ENCODE results near the gene PIPOX. TPM values are rescaled to one million over a fixed set of nuclear protein-coding genes. Genes with fewer than 3 reads are reported as not detected.

The PIPOX gene
- total RNA-seq, 2 experiments from 2014 or later = 3.0 TPM

DNA sequence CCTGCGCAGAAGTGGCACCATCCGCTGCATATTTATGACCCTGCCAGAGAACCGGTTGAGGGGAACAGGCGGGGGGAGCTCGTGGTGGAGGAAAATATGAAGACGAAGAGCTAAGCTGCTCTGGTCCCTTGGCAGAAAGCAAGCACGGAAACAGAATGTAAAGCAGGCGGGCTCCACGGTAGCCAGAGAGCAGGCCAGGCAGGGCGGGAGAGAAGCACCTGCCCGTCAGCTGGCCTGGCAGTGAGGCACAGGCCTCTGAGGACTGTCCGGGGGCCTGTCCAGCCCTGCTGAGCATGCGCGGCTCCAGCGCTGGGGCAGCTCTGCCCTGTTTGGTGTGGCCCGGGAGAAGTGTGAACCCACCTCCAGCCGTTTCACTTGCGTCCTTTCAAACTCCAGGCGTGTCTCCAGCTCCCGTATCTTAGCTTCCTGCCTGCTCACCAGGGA is 46.7 kb downstream of the PIPOX start:
- Mint-ChIP-seq H3K27ac (no peak overlapping the region), H3K4me1 (ENCODE audit: low read depth) (no peaks in the 10 kb centered on the region), H3K9me3 (no peaks in the 10 kb centered on the region), H3K27me3 (no peaks in the 10 kb centered on the region), H3K36me3 (ENCODE audit: low read depth) (peaks cover 8% of the 10 kb centered on the region), H3K4me3 (no peak overlapping the region)
- no peak for ATAC-seq
- ChIA-PET POLR2A (no interaction called here), CTCF (interaction anchor here (1.9 to 5.7 kb wide), 3 partner anchors 22 to 124 kb away, joined by 7 to 33 read pairs (median 9); no protein-coding TSS in a partner anchor)
- intact Hi-C loops (cut with micrococcal nuclease) = no loop called here
- TF ChIP-seq, protein P1, sequence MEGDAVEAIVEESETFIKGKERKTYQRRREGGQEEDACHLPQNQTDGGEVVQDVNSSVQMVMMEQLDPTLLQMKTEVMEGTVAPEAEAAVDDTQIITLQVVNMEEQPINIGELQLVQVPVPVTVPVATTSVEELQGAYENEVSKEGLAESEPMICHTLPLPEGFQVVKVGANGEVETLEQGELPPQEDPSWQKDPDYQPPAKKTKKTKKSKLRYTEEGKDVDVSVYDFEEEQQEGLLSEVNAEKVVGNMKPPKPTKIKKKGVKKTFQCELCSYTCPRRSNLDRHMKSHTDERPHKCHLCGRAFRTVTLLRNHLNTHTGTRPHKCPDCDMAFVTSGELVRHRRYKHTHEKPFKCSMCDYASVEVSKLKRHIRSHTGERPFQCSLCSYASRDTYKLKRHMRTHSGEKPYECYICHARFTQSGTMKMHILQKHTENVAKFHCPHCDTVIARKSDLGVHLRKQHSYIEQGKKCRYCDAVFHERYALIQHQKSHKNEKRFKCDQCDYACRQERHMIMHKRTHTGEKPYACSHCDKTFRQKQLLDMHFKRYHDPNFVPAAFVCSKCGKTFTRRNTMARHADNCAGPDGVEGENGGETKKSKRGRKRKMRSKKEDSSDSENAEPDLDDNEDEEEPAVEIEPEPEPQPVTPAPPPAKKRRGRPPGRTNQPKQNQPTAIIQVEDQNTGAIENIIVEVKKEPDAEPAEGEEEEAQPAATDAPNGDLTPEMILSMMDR (IDR thresholded peaks at IDR 0.05) = no peak
- DNase-seq = no peak

DNA sequence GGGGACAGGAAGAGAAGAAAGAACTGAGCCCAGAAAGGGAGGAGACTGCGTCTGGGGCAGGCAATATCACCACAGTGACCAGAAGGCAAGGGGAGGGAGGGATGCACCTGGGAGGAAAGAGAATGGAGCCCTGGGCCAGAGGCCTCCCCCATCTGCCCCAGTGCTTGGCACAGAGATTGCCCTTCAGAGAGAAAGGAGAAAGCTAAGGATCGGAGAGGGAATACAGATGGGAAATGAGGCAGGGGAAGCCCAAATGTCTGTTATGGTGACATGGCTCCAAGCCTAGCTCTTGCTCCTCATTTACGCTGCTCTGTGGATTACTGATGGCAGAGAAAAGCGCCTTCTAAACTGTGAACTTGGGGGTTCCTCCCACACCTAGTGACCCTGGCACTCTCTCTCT is 47.2 kb downstream of the PIPOX start:
- ChIA-PET CTCF (interaction anchor here (0.9 to 5.7 kb wide), 4 partner anchors 22 to 124 kb away, joined by 3 to 33 read pairs (median 8); no protein-coding TSS in a partner anchor), POLR2A (no interaction called here)
- Mint-ChIP-seq H3K27me3 (no peaks in the 10 kb centered on the region), H3K4me3 (no peak overlapping the region), H3K36me3 (ENCODE audit: low read depth) (peaks cover 8% of the 10 kb centered on the region), H3K27ac (no peak overlapping the region), H3K4me1 (ENCODE audit: low read depth) (no peaks in the 10 kb centered on the region), H3K9me3 (no peaks in the 10 kb centered on the region)
- intact Hi-C loops (cut with micrococcal nuclease) = no loop called here
- ATAC-seq (no peak), DNase-seq (no peak)
- TF ChIP-seq, protein P1 (IDR thresholded peaks at IDR 0.05) = no peak

DNA sequence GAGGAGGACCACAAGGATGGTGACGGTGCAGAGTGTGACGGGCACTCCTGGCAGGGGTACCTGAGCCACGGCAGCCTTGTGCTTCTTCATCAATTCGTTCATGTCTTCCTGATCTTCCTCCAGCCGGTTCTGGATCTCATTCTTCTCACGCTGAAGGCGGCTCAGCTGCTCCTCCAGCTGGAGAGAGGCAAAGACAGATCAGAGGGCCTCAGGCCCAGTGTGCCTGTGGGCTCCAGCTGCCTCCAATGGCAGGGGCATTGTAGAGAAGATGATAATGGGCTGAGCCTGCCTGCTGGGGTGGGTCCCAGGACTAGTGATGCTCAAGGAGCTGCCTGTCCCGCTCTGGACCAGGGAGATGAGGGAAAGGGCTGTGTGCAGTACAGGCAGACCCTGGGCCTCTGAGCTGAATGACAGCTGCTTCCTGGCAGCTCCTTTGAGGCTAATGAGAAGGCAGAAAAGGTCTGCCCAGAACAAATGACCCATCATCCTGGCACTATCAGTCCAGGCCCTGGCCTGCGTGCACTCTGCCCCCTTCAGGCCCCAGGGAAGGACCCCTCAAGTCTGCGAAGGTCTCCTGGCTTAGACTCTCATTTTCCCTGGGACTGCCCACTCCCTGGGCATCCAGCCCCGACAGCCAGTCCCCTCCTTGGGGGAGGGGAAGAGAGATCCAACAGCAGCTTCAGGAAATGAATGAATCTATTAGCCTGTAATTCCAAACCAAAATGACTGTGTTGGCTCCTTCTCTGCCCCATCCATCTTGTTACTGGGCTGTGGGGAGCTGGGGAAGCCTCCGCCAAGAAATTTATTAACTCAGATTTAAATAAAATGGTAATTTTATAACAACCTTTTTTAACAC is 48.0 kb downstream of the PIPOX start:
- CTCF ChIA-PET = interaction anchor here (0.9 to 5.7 kb wide), 6 partner anchors 21 to 137 kb away, joined by 3 to 33 read pairs (median 8); no protein-coding TSS in a partner anchor
- intact Hi-C loops (cut with micrococcal nuclease) = no loop called here
- POLR2A ChIA-PET = interaction anchor here (0.8 to 1.4 kb wide), 2 partner anchors 69 to 101 kb away, joined by 3 read pairs; no protein-coding TSS in a partner anchor
- no peak overlapping the region for H3K27ac Mint-ChIP-seq
- H3K9me3 Mint-ChIP-seq = no peaks in the 10 kb centered on the region
- TF ChIP-seq, protein P1 (IDR thresholded peaks at IDR 0.05) = no peak
- no peaks in the 10 kb centered on the region for H3K27me3 Mint-ChIP-seq
- peaks cover 7% of the 10 kb centered on the region for H3K36me3 Mint-ChIP-seq (ENCODE audit: low read depth)
- ATAC-seq (no peak), DNase-seq (no peak)
- H3K4me3 Mint-ChIP-seq = no peak overlapping the region
- no peaks in the 10 kb centered on the region for H3K4me1 Mint-ChIP-seq (ENCODE audit: low read depth)

DNA sequence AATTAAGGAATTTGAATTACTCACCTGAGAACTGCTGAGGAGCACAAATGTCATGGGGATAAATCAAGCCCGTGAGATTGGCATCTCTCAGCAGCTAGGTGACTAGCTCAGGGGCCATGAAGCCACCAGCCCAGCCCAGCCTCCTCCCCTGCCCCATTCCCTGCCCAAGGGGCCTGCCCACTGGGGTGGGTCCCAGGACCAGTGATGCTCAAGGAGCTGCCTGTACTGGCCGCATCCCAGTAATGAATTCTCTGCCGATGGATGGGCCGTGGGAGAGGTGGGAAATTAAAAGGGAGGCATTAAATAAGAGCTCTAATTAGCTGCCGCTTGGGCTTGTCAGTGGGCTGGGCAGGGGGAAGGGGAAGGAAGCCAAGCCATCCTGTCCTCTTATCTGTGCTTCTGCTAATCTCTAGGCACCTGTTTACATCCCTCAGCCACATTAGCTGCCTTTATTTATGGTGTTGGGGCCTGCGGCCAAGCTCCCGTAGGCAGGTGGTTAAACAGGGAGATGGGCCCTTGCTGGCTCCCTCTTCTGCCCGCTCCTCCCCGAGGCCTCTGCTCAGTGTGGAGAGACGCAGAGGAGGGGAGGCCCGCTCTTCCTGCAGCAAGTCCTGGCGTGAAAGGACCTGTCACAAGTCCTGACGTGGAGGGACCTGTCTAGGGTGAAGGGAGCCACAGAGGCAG is 48.8 kb downstream of the PIPOX start:
- intact Hi-C loops (cut with micrococcal nuclease) = no loop called here
- Mint-ChIP-seq H3K27me3 (no peaks in the 10 kb centered on the region), H3K9me3 (no peaks in the 10 kb centered on the region), H3K36me3 (ENCODE audit: low read depth) (peaks cover 4% of the 10 kb centered on the region), H3K4me1 (ENCODE audit: low read depth) (no peaks in the 10 kb centered on the region), H3K27ac (no peak overlapping the region), H3K4me3 (no peak overlapping the region)
- no peak for DNase-seq
- POLR2A ChIA-PET = interaction anchor here (0.8 to 1.4 kb wide), 3 partner anchors 70 to 138 kb away, joined by 3 to 5 read pairs (median 3); no protein-coding TSS in a partner anchor
- CTCF ChIA-PET = interaction anchor here (1.4 to 5.7 kb wide), 5 partner anchors 10 to 138 kb away, joined by 3 to 33 read pairs (median 9); no protein-coding TSS in a partner anchor
- TF ChIP-seq, protein P1 (IDR thresholded peaks at IDR 0.05) = no peak
- no peak for ATAC-seq
